ENCODE measurements around the gene TCF15.

Gene TCF15

GRCh38 chr20:635893-636338 is 25.8 kb upstream of the TCF15 start:
- H3K4me3 ChIP-seq (ENCODE audit: low read depth, low read length, poor library complexity, severe bottlenecking), result no peak overlapping the region
- TF ChIP-seq EZH2 (IDR thresholded peaks at IDR 0.05; ENCODE audit: borderline replicate concordance, low read length), result no peak

GRCh38 chr20:635028-635892 is 25.2 kb upstream of the TCF15 start:
- Histone ChIP-seq H3K27me3 (ENCODE audit: insufficient read depth, low read length) (0 out of 2 replicates have a peak, but pooled peaks cover 5% of the 10 kb centered on the region), H3F3A (ENCODE audit: insufficient read depth, low read length) (no peaks in the 10 kb centered on the region), H3K27ac (ENCODE audit: low read depth, low read length, poor library complexity, severe bottlenecking) (no peak overlapping the region), H3K79me2 (ENCODE audit: insufficient read depth, low read length) (no peaks in the 10 kb centered on the region), H3K9me2 (ENCODE audit: low read depth, low read length) (no peaks in the 10 kb centered on the region), H4K20me1 (ENCODE audit: insufficient read depth, low read length) (no peaks in the 10 kb centered on the region), H3K9me3 (ENCODE audit: low read length) (no peaks in the 10 kb centered on the region), H3K4me3 (ENCODE audit: low read depth, low read length, poor library complexity, severe bottlenecking) (no peak overlapping the region), H3K4me1 (ENCODE audit: insufficient read depth, low read length, severe bottlenecking) (no peaks in the 10 kb centered on the region), H2AFZ (ENCODE audit: low read length) (no peak overlapping the region), H3K4me2 (ENCODE audit: low read length) (no peak overlapping the region), H3K36me3 (ENCODE audit: insufficient read depth, low read length) (no peaks in the 10 kb centered on the region), H3K9ac (ENCODE audit: low read length) (no peak overlapping the region)
- no peak for TF ChIP-seq CTCF (IDR thresholded peaks at IDR 0.05; ENCODE audit: low read length)
- TF ChIP-seq EZH2 (IDR thresholded peaks at IDR 0.05; ENCODE audit: borderline replicate concordance, low read length), result no peak

More at GRCh38 chr20:635893-636338, 25.8 kb upstream of the TCF15 start:
- Histone ChIP-seq H3K9me3 (ENCODE audit: low read length) (no peaks in the 10 kb centered on the region), H2AFZ (ENCODE audit: low read length) (no peak overlapping the region), H4K20me1 (ENCODE audit: insufficient read depth, low read length) (no peaks in the 10 kb centered on the region), H3K9ac (ENCODE audit: low read length) (no peak overlapping the region), H3F3A (ENCODE audit: insufficient read depth, low read length) (no peaks in the 10 kb centered on the region), H3K79me2 (ENCODE audit: insufficient read depth, low read length) (no peaks in the 10 kb centered on the region), H3K4me2 (ENCODE audit: low read length) (no peak overlapping the region), H3K4me1 (ENCODE audit: insufficient read depth, low read length, severe bottlenecking) (no peaks in the 10 kb centered on the region), H3K27me3 (ENCODE audit: insufficient read depth, low read length) (0 out of 2 replicates have a peak, but pooled peaks cover 5% of the 10 kb centered on the region), H3K9me2 (ENCODE audit: low read depth, low read length) (no peaks in the 10 kb centered on the region), H3K36me3 (ENCODE audit: insufficient read depth, low read length) (no peaks in the 10 kb centered on the region), H3K27ac (ENCODE audit: low read depth, low read length, poor library complexity, severe bottlenecking) (no peak overlapping the region)

DNA sequence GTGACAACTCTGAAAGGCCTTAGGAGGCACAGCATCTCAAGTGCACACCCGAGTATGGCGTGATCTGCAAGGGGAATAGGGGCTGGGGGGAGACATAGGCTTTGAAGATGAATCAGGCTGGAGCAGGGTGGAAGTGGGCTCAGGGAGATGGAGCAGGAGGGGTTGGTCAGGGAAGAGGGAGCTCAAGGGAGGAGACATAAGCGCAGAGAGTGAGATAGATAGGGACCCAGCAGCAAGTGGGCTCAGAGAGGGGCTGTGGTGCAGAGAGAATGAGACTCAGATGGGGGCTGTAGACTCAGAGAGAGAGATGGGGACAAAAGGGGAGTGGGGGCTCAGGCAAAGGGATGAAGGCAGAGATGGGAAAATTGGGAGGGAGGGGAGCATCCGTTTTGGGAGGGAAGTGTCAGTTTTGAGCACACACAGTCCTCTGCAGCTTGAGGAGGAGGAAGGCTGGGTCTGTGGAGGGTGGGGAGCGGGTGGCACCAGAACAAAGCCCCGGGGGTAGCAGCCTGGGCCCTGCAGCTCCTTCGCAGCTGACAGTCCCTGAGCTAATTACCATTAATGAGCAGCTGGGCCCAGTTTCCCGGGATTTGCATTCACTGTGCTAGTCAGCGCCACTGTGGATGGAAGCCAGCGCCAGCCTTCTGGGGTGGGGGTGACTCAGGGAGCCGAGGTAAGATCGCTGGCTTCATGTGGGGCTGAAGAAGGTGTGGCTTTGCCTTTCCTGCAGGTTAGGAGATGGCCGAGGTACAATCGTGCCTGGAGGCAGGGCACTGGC is 24.2 kb upstream of the TCF15 start:
- Histone ChIP-seq H3F3A (ENCODE audit: insufficient read depth, low read length) (no peaks in the 10 kb centered on the region), H3K36me3 (ENCODE audit: insufficient read depth, low read length) (no peaks in the 10 kb centered on the region), H3K27me3 (ENCODE audit: insufficient read depth, low read length) (0 out of 2 replicates have a peak, but pooled peaks cover 5% of the 10 kb centered on the region), H3K4me3 (ENCODE audit: low read depth, low read length, poor library complexity, severe bottlenecking) (no peak overlapping the region), H3K27ac (ENCODE audit: low read depth, low read length, poor library complexity, severe bottlenecking) (no peak overlapping the region), H3K4me2 (ENCODE audit: low read length) (no peak overlapping the region), H3K9me2 (ENCODE audit: low read depth, low read length) (no peaks in the 10 kb centered on the region), H3K9me3 (ENCODE audit: low read length) (no peaks in the 10 kb centered on the region), H4K20me1 (ENCODE audit: insufficient read depth, low read length) (no peaks in the 10 kb centered on the region), H3K79me2 (ENCODE audit: insufficient read depth, low read length) (no peaks in the 10 kb centered on the region), H3K4me1 (ENCODE audit: insufficient read depth, low read length, severe bottlenecking) (no peaks in the 10 kb centered on the region), H2AFZ (ENCODE audit: low read length) (no peak overlapping the region), H3K9ac (ENCODE audit: low read length) (no peak overlapping the region)
- no peak for TF ChIP-seq CTCF (IDR thresholded peaks at IDR 0.05; ENCODE audit: low read length)
- TF ChIP-seq EZH2 (IDR thresholded peaks at IDR 0.05; ENCODE audit: borderline replicate concordance, low read length), result no peak

Data from OCI-LY1 (cell line).